ENCODE data around the gene TIAM1.

The TIAM1 gene

DNA sequence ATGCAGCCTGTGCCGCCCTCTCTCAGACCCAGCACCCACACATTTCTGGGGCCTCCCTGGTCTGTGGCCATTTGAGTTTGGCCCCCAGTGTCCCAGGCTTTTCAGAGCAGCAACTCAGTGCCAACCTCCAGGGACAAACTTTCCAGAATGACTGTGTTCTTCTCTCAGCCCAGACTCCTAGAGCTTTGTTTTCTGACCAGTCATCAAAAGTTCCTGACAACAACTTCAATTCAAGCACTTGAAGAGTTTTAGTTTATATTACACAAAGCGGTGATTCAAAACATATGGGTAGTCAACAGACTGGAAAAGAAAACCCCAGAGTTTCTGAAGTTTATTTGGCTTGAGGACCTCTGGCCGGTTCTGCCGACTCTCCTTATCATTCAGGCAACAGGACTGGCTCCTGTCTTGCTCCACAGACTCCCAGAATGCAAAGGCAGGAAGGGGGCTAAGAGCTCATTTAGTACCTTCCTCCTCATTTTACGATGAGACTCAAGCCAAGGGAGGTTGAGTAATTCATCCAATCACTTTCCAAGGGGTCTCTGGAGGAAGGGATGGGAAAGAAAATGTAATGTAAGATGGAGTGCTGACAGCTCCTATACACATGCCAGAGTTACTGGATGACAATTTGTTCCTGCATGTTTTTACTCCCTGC, 27.0 kb upstream of the TIAM1 start:
- Histone ChIP-seq H3K4me2 (ENCODE audit: low read length) (no peak overlapping the region), H3K4me1 (no peaks in the 10 kb centered on the region), H3K27me3 (ENCODE audit: control insufficient read depth, insufficient read depth, low read length) (no peaks in the 10 kb centered on the region), H3K4me3 (ENCODE audit: low read depth, low read length) (no peak overlapping the region), H2AFZ (no peak overlapping the region), H3K9ac (no peak overlapping the region), H3K36me3 (ENCODE audit: control insufficient read depth, insufficient read depth, low read length) (no peaks in the 10 kb centered on the region), H3K9me3 (ENCODE audit: control insufficient read depth, low read length) (no peaks in the 10 kb centered on the region), H3K27ac (no peak overlapping the region), H3K79me2 (no peaks in the 10 kb centered on the region)
- TF ChIP-seq, protein P1, sequence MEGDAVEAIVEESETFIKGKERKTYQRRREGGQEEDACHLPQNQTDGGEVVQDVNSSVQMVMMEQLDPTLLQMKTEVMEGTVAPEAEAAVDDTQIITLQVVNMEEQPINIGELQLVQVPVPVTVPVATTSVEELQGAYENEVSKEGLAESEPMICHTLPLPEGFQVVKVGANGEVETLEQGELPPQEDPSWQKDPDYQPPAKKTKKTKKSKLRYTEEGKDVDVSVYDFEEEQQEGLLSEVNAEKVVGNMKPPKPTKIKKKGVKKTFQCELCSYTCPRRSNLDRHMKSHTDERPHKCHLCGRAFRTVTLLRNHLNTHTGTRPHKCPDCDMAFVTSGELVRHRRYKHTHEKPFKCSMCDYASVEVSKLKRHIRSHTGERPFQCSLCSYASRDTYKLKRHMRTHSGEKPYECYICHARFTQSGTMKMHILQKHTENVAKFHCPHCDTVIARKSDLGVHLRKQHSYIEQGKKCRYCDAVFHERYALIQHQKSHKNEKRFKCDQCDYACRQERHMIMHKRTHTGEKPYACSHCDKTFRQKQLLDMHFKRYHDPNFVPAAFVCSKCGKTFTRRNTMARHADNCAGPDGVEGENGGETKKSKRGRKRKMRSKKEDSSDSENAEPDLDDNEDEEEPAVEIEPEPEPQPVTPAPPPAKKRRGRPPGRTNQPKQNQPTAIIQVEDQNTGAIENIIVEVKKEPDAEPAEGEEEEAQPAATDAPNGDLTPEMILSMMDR (IDR thresholded peaks at IDR 0.05): no peak

DNA sequence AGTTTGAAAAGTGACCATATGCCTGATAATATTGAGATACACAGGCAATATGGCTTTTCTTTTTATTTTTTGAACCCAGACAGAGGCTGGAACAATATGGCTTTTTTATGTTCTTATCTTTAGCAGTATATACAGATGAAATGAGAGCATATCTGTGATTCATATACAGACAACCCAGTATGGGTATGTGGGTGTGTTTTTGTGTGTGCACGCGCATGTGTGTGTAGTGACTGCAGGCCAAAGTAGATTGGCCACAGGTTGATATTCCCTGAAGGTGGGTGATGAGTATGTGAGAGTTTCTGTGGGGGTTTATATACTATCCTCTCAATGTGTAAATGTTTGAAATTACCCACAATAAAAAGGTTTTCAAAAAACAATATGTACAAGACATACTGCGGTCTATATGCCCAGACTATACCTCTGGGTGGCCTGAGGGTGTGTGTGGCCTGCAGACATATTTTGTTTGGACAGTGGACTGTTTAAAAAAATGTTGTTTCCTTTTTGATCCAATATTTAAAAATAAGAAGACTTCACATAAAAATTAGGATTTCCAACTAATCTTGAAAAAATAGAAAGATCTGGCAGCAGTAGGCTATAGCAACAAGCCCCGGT, 26.3 kb upstream of the TIAM1 start:
- no peak overlapping the region for H3K9ac ChIP-seq
- no peaks in the 10 kb centered on the region for H3K27me3 ChIP-seq (ENCODE audit: control insufficient read depth, insufficient read depth, low read length)
- H3K27ac ChIP-seq: no peak overlapping the region
- no peaks in the 10 kb centered on the region for H3K36me3 ChIP-seq (ENCODE audit: control insufficient read depth, insufficient read depth, low read length)
- H3K4me1 ChIP-seq: no peaks in the 10 kb centered on the region
- H3K9me3 ChIP-seq (ENCODE audit: control insufficient read depth, low read length): no peaks in the 10 kb centered on the region
- H2AFZ ChIP-seq: no peak overlapping the region
- H3K4me2 ChIP-seq (ENCODE audit: low read length): no peak overlapping the region
- no peaks in the 10 kb centered on the region for H3K79me2 ChIP-seq
- H3K4me3 ChIP-seq (ENCODE audit: low read depth, low read length): no peak overlapping the region
- TF ChIP-seq, protein P1 (IDR thresholded peaks at IDR 0.05): no peak

DNA sequence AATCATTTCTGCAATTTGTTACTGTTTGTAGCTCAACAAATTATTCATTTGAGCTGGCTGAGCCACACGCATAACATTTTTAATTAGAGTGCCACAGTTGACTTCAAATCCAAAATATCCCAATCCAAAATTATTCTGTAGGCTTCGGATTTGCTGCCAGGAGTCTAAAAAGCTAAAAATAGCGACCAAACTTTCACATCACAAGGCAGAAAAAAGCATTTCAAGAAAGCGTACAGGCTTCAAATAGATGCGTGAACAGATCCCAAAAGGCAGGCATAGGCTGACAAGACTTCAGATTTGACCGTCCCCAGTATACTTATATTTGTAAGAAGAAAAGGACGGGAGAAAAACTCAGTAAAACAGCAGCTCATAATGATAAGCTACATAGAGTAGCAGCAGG, 24.3 kb upstream of the TIAM1 start:
- no peaks in the 10 kb centered on the region for H3K9me3 ChIP-seq (ENCODE audit: control insufficient read depth, low read length)
- no peak overlapping the region for H3K27ac ChIP-seq
- TF ChIP-seq, protein P1 (IDR thresholded peaks at IDR 0.05): no peak
- no peaks in the 10 kb centered on the region for H3K27me3 ChIP-seq (ENCODE audit: control insufficient read depth, insufficient read depth, low read length)
- H3K9ac ChIP-seq: no peak overlapping the region
- H3K79me2 ChIP-seq: no peaks in the 10 kb centered on the region
- H3K4me3 ChIP-seq (ENCODE audit: low read depth, low read length): no peak overlapping the region
- no peaks in the 10 kb centered on the region for H3K36me3 ChIP-seq (ENCODE audit: control insufficient read depth, insufficient read depth, low read length)
- no peak overlapping the region for H3K4me2 ChIP-seq (ENCODE audit: low read length)
- H3K4me1 ChIP-seq: no peaks in the 10 kb centered on the region
- H2AFZ ChIP-seq: no peak overlapping the region

DNA sequence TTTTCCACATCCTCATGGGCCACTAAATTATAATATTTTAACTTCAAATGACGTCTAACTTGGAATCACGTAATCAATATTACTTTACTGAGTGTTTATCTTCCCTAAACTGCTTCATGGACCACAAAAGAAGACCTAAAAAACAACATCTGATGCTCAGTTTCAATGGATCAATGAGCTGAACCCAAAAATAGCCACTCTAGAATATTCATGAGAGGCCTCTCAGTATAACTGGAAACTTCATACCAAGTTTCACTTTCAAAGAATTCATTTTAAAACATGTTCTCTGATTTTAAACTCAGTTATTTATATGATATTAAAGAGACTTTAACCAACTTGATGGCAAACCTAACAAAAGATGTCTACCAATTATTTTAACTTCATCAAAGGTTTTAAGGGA, 23.7 kb upstream of the TIAM1 start:
- TF ChIP-seq, protein P1 (IDR thresholded peaks at IDR 0.05): no peak
- no peaks in the 10 kb centered on the region for H3K36me3 ChIP-seq (ENCODE audit: control insufficient read depth, insufficient read depth, low read length)
- no peaks in the 10 kb centered on the region for H3K27me3 ChIP-seq (ENCODE audit: control insufficient read depth, insufficient read depth, low read length)
- H3K4me1 ChIP-seq: no peaks in the 10 kb centered on the region
- H3K27ac ChIP-seq: no peak overlapping the region
- H2AFZ ChIP-seq: no peak overlapping the region
- H3K9ac ChIP-seq: no peak overlapping the region
- H3K9me3 ChIP-seq (ENCODE audit: control insufficient read depth, low read length): no peaks in the 10 kb centered on the region
- no peaks in the 10 kb centered on the region for H3K79me2 ChIP-seq
- no peak overlapping the region for H3K4me2 ChIP-seq (ENCODE audit: low read length)
- H3K4me3 ChIP-seq (ENCODE audit: low read depth, low read length): no peak overlapping the region

DNA sequence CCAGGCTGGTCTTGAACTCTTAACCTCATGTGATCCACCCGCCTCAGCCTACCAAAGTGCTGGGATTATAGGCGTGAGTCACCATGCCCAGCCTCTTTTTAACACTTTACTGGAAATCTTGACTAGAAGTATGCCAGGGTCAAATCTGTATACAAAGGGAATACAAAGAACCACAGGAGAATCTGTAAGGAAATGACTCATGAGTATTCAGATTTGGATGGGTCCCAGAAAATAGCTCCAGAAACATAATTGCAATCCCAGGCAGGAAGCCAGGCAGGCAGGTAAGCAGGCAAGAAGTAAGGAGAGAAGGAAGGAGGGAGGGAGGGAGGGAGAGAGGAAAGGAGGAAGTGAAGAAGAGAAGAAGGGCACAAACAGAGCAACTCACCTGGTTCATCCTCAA, 22.8 kb upstream of the TIAM1 start:
- H3K27me3 ChIP-seq (ENCODE audit: control insufficient read depth, insufficient read depth, low read length): no peaks in the 10 kb centered on the region
- no peaks in the 10 kb centered on the region for H3K4me1 ChIP-seq
- H3K4me2 ChIP-seq (ENCODE audit: low read length): no peak overlapping the region
- H3K36me3 ChIP-seq (ENCODE audit: control insufficient read depth, insufficient read depth, low read length): no peaks in the 10 kb centered on the region
- TF ChIP-seq, protein P1 (IDR thresholded peaks at IDR 0.05): no peak
- no peak overlapping the region for H2AFZ ChIP-seq
- no peaks in the 10 kb centered on the region for H3K79me2 ChIP-seq
- no peak overlapping the region for H3K4me3 ChIP-seq (ENCODE audit: low read depth, low read length)
- no peak overlapping the region for H3K27ac ChIP-seq
- H3K9ac ChIP-seq: no peak overlapping the region
- H3K9me3 ChIP-seq (ENCODE audit: control insufficient read depth, low read length): no peaks in the 10 kb centered on the region
